GM12892 (cell line): Measurements from ENCODE around the gene EXOC5.

Source experiments
- DNase-seq: peaks from one replicate; pipeline ENCODE4 v3.0.0; 2011; ENCODE audit not compliant: insufficient read length
- FAIRE-seq: peaks from 2 replicates; lab custom pipeline; 2011; peaks lifted over from hg19 to GRCh38; lab: Jason Lieb, UNC
- POLR2A ChIP-seq: IDR thresholded peaks from 2 replicates; pipeline ENCODE4 v1.6.1; 2011; ENCODE audit warnings: low read depth, low read length, control low read depth
- POLR2AphosphoS5 ChIP-seq: IDR thresholded peaks from 2 replicates; pipeline ENCODE4 v1.6.1; 2011; ENCODE audit warnings: low read depth, low read length, control low read depth
- TAF1 ChIP-seq: IDR thresholded peaks from 2 replicates; pipeline ENCODE4 v1.6.1; 2011; ENCODE audit warnings: low read depth, mild to moderate bottlenecking, control low read depth, low read length, borderline replicate concordance

Gene EXOC5

GRCh38 chr14:57182760-57183503 is 85.8 kb downstream of the EXOC5 start:
- no peak for TF ChIP-seq TAF1
- TF ChIP-seq POLR2AphosphoS5, result no peak
- TF ChIP-seq POLR2A, result no peak
- FAIRE-seq, result no peak
- no peak for DNase-seq

GRCh38 chr14:57179273-57179672 is 89.4 kb downstream of the EXOC5 start:
- no peak for FAIRE-seq
- no peak for DNase-seq
- TF ChIP-seq POLR2A (no peak), TAF1 (no peak), POLR2AphosphoS5 (no peak)

GRCh38 chr14:57174466-57174865 is 94.2 kb downstream of the EXOC5 start:
- DNase-seq, result no peak
- TF ChIP-seq TAF1, result no peak
- FAIRE-seq, result no peak

GRCh38 chr14:57171903-57172302 is 96.8 kb downstream of the EXOC5 start:
- FAIRE-seq (no peak), DNase-seq (no peak)
- TF ChIP-seq POLR2A (no peak), POLR2AphosphoS5 (no peak), TAF1 (no peak)

GRCh38 chr14:57171363-57171762 is 97.3 kb downstream of the EXOC5 start:
- TF ChIP-seq POLR2A, result no peak
- TF ChIP-seq POLR2AphosphoS5, result no peak
- TF ChIP-seq TAF1, result no peak
- no peak for DNase-seq
- no peak for FAIRE-seq

- TF ChIP-seq TAF1, result no peak
- no peak for TF ChIP-seq POLR2AphosphoS5
- no peak for TF ChIP-seq POLR2A
- FAIRE-seq (no peak), DNase-seq (no peak)
Measured at GRCh38 chr14:57169901-57170300, 98.8 kb downstream of the EXOC5 start.

DNA sequence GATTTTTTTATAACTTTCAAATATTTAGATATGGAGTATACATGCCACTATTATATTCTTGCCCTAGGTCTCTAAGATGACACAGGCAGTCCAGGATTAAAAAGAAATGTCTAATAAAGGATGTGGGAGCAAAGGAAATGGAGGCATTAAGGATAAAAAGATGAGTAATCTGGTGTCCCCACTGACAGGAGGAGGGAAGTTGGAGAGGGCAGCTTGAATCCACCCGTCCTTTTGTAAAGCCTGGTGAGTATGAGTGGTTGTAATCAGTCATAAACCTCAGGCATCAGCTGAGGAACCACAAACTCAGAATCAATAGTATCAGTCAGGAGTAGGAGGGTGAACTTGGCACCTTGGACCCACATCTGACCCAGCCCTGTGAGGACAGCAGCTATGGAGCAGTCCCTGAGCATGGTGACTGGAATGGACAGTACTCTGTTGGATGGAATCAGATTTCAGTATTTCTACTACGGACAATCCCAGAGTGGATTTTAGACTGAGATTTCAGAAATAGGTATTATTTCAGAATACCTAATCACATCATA is 100.5 kb downstream of the EXOC5 start:
- no peak for DNase-seq
- TF ChIP-seq POLR2AphosphoS5 (no peak), TAF1 (no peak), POLR2A (no peak)
- no peak for FAIRE-seq

- DNase-seq (no peak), FAIRE-seq (no peak)
- no peak for TF ChIP-seq POLR2AphosphoS5
- TF ChIP-seq TAF1, result no peak
- no peak for TF ChIP-seq POLR2A
Measured at GRCh38 chr14:57161583-57162234, 107.0 kb downstream of the EXOC5 start.

DNA sequence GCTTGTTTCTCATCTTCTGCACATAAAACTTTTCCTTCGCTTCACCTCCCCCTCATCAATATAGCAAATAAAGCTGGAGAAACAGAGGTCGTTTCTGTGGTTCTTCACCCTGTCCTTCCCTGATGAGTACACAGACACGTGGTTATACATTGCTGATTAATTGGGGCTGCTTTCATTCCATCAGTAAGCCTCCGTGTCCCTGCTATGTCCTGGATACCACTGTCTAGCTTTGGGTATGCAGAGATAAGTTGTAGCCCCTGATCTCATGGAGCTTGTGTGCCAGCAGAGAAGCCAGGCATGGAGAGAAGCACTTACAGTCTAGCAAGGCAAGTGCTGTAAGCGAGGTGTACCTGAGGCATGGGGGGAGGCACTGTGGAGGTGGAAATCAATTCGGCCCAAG is 108.4 kb downstream of the EXOC5 start:
- TF ChIP-seq POLR2A, result no peak
- no peak for TF ChIP-seq POLR2AphosphoS5
- no peak for TF ChIP-seq TAF1
- FAIRE-seq, result no peak
- no peak for DNase-seq

- DNase-seq, result no peak
- no peak for FAIRE-seq
Measured at GRCh38 chr14:57153286-57153685, 115.4 kb downstream of the EXOC5 start.

More at GRCh38 chr14:57153286-57153685, 115.4 kb downstream of the EXOC5 start:
- TF ChIP-seq TAF1, result no peak
- TF ChIP-seq POLR2A, result no peak
- TF ChIP-seq POLR2AphosphoS5, result no peak
